HG03095 (cell line): ENCODE results near the gene MEG3.
"Not testable (repeated sequence)": the region's sequence is repeated elsewhere in the genome, so short reads cannot be mapped to it uniquely, and the experiment has no call there.

Experiments used
- ATAC-seq: cut with Tn5 transposase; IDR thresholded peaks from one replicate; pipeline ENCODE4 v1.9.1; 2021; ENCODE audit warnings: moderate library complexity; ENCODE audit not compliant: unreplicated experiment

MEG3 gene

DNA sequence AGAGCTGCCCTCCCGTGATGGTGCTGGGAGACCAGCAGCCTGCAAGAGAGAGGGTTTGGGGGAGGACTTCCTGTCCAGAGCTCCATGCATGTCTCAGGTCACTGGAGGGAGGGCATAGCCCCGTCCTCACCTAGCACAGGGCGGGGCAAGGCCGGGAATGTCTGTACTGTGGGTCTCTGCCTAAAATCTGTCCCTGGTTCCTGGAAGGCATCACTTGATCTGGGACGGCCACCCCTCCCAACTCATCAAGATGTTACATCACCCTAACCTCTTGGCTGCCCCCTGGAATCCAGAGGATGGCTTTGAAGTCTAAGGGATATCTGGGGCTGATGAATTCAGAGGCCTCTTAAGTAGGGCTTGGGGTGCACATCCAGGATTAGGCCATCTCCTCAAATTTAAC, 37.0 kb upstream of the MEG3 start:
- no peak for ATAC-seq

GRCh38 chr14:100789460-100790417, 36.2 kb upstream of the MEG3 start:
- ATAC-seq: no peak

- ATAC-seq: no peak
These were observed 35.2 kb upstream of the MEG3 start for GRCh38 chr14:100790502-100791347.

GRCh38 chr14:100791348-100791735, 34.6 kb upstream of the MEG3 start:
- ATAC-seq: no peak

- ATAC-seq: no peak
These were observed 33.9 kb upstream of the MEG3 start for GRCh38 chr14:100791995-100792394.

GRCh38 chr14:100796946-100797345, 29.0 kb upstream of the MEG3 start:
- ATAC-seq: no peak

DNA sequence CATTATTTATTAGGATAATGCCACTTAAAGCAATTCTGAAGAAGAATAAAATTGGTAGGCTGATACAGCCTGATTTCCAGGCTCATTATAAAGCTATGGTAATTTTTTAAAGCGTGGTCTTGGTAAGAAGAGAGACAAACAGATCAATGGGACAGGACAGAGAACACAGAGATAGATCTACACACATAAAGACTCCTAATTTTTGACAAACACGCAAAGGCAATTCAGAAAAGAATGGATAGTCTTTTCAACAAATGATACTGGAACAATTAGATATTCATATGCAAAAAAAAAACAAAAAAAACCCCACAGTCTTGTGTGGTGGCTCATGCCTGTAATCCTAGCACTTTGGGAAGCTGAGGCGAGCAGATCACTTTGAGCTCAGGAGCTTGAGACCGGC, 25.9 kb upstream of the MEG3 start:
- ATAC-seq: no peak

DNA sequence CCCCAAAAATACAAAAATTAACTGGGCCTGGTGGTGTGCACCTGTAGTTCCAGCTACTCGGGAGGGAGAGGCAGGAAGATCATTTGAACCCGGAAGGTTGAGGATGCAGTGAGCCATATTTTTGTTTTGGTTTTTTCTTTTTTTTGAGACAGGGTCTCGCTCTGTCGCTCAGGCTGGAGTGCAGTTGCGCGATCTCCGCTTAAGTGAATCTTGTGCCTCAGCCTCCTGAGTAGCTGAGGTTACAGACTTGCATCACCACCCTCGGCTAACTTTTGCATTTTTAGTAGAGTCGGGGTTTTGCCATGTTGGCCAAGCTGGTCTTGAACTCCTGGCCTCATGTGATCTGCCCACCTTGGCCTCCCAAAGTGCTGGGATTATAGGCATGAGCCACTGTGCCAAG, 24.5 kb upstream of the MEG3 start:
- not testable (repeated sequence) for ATAC-seq

DNA sequence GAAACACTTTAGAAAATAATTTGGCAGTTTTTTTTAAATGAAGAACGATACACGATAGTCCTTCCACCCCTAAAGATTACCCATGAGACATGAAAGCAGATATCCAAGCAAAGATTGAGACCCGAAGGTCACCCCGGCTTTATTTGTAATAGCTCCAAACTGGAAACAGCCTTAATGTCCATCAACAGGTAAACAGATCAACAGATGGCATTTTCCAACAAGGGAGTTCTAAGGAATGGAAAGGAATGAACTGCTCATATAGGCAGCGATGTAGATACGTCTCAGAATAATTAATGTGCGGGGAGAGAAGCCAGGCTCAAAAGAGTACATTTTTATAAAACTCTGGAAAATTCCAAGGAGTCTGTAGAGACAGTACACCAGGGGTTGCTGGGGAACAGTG, 23.7 kb upstream of the MEG3 start:
- ATAC-seq: no peak

DNA sequence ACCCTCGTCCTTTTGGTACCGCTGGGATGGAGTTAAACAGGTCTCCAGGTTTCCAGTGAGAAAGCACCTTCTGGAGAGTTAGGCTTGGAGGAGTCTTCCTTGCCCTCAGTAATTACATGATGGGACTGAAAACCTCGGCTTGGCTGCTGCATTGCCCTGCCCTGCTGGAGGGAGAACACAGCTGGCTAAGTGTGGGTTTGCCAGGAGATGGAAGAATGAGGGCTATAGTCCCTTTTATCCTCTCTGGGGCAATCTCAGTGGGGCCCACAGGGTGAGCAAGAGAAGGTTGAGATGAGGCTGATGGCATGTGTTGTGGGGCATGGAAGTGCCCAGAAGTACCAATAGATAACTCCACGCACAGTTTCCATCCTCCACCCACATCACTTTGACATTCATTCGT, 23.2 kb upstream of the MEG3 start:
- no peak for ATAC-seq

GRCh38 chr14:100803226-100803625, 22.7 kb upstream of the MEG3 start:
- no peak for ATAC-seq

DNA sequence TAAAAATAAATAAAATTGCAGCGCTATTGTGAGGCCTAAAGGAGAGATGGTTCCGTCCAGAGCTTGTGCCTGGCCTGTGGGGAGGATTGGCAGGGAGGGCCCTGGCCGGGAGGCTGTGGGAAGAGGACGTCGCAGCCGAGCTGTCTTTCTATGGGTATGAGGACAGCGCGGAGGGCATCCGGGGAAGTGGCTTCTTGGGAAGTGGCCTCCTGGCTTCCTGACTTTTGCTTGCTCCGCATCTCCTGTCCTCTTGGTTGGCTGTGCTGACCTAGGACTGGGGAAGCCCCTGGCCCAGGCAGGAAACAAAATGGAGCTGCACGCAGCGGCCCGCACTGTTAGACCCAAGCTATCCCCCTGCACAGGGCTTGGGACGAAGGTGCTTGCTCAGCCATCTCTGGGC, 22.2 kb upstream of the MEG3 start:
- ATAC-seq: no peak

- ATAC-seq: no peak
These were observed 21.8 kb upstream of the MEG3 start for GRCh38 chr14:100804138-100804537.

- no peak for ATAC-seq
These were observed 21.2 kb upstream of the MEG3 start for GRCh38 chr14:100804558-100805309.

DNA sequence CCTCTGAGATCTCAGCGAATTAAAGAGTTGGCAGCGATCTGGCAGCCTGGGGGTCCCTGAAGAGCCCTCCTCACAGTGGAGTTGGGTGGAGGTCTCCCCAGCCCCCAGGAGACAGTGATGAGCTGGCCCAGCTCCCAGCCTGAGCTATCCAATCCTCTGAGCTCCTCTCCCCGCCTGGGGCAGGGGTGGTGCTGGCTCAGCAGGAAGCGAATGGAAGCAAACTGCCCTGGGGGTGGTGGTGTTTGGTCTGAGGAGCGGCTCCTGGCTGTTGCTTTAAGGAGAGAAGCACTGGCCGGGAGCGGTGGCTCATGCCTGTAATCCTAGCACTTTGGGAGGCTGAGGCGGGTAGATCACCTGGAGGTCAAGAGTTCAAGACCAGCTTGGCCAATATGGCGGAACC, 19.5 kb upstream of the MEG3 start:
- no peak for ATAC-seq

DNA sequence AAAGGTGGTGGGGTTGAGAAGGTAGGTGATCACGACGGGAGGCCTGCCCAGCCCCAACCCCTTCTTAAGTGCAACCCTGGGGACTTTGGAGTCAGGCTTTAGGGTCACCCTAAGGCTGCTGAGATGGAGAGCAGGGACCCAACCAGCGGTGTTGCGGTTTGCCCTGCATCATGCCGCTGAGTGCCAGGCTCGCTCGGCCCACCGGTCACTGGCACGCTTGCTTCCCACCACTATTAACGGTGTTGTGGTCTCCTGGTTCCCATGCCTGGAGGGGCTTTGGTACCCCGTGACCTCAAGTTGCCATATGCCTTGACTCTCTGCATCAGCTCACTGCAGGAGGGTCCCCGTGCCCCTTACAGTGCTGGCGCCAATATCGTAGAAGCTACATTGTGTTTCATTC, 18.4 kb upstream of the MEG3 start:
- ATAC-seq: no peak

GRCh38 chr14:100807979-100808734, 17.8 kb upstream of the MEG3 start:
- ATAC-seq: no peak

DNA sequence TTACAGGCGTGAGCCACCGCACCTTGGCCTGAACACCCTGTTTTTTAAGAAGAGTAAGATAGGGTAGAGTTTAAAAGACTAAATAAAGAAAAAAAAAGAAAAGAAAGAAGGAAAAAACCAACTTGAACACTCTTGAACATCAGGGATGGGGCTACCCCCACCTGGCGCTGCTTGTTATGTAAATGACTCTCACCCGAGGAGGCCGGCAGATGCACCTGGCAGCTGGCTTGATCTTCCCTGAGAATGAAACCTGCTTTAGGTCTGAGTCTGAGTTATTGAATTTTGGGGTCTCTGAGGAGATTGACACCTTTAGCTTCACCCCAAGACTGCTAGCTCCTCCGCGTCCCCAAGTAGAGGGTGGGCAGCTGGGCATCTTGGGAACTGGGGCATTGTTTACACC, 15.5 kb upstream of the MEG3 start:
- no peak for ATAC-seq

- no peak for ATAC-seq
These were observed 15.0 kb upstream of the MEG3 start for GRCh38 chr14:100810861-100811461.

DNA sequence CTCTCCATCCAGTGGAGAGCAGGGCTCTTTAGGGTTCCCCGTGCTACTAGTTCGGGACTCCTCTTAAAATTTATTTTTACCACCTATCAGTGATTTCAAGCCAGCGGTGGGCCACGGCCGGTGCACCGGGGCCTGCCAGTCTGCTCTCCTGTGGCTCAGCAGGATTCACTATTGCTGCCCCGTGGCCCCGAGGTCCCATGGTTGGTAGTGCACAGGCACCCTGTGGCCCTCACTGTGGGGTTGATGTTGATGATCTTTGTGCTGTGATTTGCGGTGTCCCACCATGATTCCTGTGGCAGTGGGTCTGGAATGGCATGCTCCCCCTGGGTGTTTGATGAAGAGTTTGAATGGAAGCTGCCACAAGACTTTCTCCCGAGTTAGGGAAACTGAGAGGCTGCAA, 12.6 kb upstream of the MEG3 start:
- no peak for ATAC-seq
